Fibroblast of lung (primary cell): Measurements from ENCODE around the gene UBE4B. TPM values are rescaled to one million over a fixed set of nuclear protein-coding genes. Genes with fewer than 3 reads are reported as not detected.

Experiments used
- DNase-seq, 2 donors: peaks; one replicate each; pipeline versions ENCODE4 v3.0.0 to v3.0.0-alpha.2; 2010; ENCODE audit warnings: low read depth in 2 of 2
- H2AFZ ChIP-seq: 2 replicates; pipeline ENCODE4 v1.5.1; 2012; ENCODE audit warnings: low read length, control low read depth, inconsistent platforms
- H3K27ac ChIP-seq: 2 replicates; pipeline ENCODE4 v1.5.1; 2011; ENCODE audit warnings: low read length, control low read depth; ENCODE audit not compliant: insufficient read depth
- H3K27me3 ChIP-seq: 2 replicates; pipeline ENCODE4 v1.5.1; 2011; ENCODE audit warnings: mild to moderate bottlenecking, low read length; ENCODE audit not compliant: control insufficient read depth, insufficient read depth
- H3K36me3 ChIP-seq: 2 replicates; pipeline ENCODE4 v1.5.1; 2011; ENCODE audit warnings: low read length; ENCODE audit not compliant: control insufficient read depth, insufficient read depth
- H3K4me1 ChIP-seq: 2 replicates; pipeline ENCODE4 v1.5.1; 2011; ENCODE audit warnings: low read length; ENCODE audit not compliant: control insufficient read depth, insufficient read depth; ENCODE audit errors: extremely low read depth
- H3K4me2 ChIP-seq: 2 replicates; pipeline ENCODE4 v1.5.1; 2011; ENCODE audit warnings: low read length, control low read depth; ENCODE audit not compliant: insufficient read depth; ENCODE audit errors: extremely low read depth
- H3K4me3 ChIP-seq, 4 experiments: fragments of 200-600 bp in 1 of 4; sonication (generic) in 1 of 4; replicated peaks in 1 of 4; 2 replicates each; pipeline ENCODE4 v1.5.1; 2011 to 2016; ENCODE audit warnings: low read length in 4 of 4, low read depth in 3 of 4, mild to moderate bottlenecking in 3 of 4, control low read depth in 2 of 4, inconsistent platforms in 1 of 4, mixed read lengths in 1 of 4; ENCODE audit not compliant: insufficient read depth in 1 of 4; ENCODE audit errors: control extremely low read depth in 1 of 4
- H3K79me2 ChIP-seq: 2 replicates; pipeline ENCODE4 v1.5.1; 2012; ENCODE audit warnings: mild to moderate bottlenecking, low read length, inconsistent platforms; ENCODE audit not compliant: control insufficient read depth, insufficient read depth
- H3K9ac ChIP-seq: 2 replicates; pipeline ENCODE4 v1.5.1; 2011; ENCODE audit warnings: mild to moderate bottlenecking, low read length, control low read depth; ENCODE audit not compliant: insufficient read depth
- H3K9me3 ChIP-seq: 2 replicates; pipeline ENCODE4 v1.5.1; 2012; ENCODE audit warnings: low read depth, low read length; ENCODE audit not compliant: control insufficient read depth, insufficient read depth
- H4K20me1 ChIP-seq: 2 replicates; pipeline ENCODE4 v1.5.1; 2011; ENCODE audit warnings: low read length; ENCODE audit not compliant: control insufficient read depth, insufficient read depth; ENCODE audit errors: extremely low read depth
- EZH2 ChIP-seq: IDR thresholded peaks from 2 replicates; pipeline ENCODE4 v1.5.1; 2012; ENCODE audit warnings: low read length, control low read depth, mild to moderate bottlenecking; ENCODE audit errors: missing control alignments
- polyA plus RNA-seq, 2 donors: library from polyadenylated mRNA; depleted of rRNA in 1 of 2; stranded (reverse) in 1 of 2; unstranded in 1 of 2; fragments of >200 nt; gene quantifications; 2 replicates each; pipeline ENCODE4 v1.2.1, GENCODE V29; 2011 to 2012; ENCODE audit warnings: missing spikeins in 1 of 2
- total RNA-seq: library from RNA; depleted of rRNA; stranded (reverse); fragments of >200 nt; gene quantifications from 2 replicates; pipeline ENCODE4 v1.2.1, GENCODE V29; 2014
- TF ChIP-seq, protein P1 (sequence below), 2 donors: IDR thresholded peaks in 1 of 2; conservative IDR thresholded peaks in 1 of 2; 1 replicate in 1 of 2; 2 replicates in 1 of 2; pipeline ENCODE4 v1.5.1; 2011 to 2012; ENCODE audit warnings: low read length in 2 of 2, control low read depth in 1 of 2, inconsistent platforms in 1 of 2, low read depth in 1 of 2, mild to moderate bottlenecking in 1 of 2

The UBE4B gene
- total and polyA plus RNA-seq, 2 donors (not counting 1 experiment from before 2014, with no cell fraction given): 21.9 to 30.7 TPM

DNA sequence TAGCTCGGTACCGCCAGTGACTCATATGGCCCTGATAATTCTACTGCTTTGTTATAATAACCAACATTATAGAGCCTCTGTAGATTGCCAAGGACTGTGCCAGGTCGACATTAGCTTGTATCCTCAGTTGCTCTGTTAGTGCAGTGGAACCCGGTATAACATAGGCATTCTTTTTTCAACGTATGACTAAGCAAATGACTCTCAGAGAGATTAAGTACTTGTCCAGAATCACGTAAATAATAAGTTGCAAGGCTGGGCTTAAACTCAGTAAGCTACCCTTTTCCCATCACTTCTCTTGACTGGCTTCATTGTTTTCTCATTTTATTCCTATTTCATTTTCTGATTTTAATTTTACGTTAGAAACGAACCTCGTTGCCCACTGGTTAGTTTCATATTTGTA, 85.1 kb downstream of the UBE4B start:
- Histone ChIP-seq H4K20me1 (no peaks in the 10 kb centered on the region), H3K9me3 (no peaks in the 10 kb centered on the region), H3K9ac (no peak overlapping the region), H3K27ac (no peak overlapping the region), H3K4me1 (no peaks in the 10 kb centered on the region), H3K27me3 (no peaks in the 10 kb centered on the region), H3K4me3 (no peak overlapping the region), H3K4me2 (no peak overlapping the region), H3K36me3 (peaks cover 6% of the 10 kb centered on the region), H2AFZ (no peak overlapping the region), H3K79me2 (no peaks in the 10 kb centered on the region)
- TF ChIP-seq, protein P1, sequence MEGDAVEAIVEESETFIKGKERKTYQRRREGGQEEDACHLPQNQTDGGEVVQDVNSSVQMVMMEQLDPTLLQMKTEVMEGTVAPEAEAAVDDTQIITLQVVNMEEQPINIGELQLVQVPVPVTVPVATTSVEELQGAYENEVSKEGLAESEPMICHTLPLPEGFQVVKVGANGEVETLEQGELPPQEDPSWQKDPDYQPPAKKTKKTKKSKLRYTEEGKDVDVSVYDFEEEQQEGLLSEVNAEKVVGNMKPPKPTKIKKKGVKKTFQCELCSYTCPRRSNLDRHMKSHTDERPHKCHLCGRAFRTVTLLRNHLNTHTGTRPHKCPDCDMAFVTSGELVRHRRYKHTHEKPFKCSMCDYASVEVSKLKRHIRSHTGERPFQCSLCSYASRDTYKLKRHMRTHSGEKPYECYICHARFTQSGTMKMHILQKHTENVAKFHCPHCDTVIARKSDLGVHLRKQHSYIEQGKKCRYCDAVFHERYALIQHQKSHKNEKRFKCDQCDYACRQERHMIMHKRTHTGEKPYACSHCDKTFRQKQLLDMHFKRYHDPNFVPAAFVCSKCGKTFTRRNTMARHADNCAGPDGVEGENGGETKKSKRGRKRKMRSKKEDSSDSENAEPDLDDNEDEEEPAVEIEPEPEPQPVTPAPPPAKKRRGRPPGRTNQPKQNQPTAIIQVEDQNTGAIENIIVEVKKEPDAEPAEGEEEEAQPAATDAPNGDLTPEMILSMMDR (conservative IDR thresholded peaks at IDR 0.05 in 1 of 2, IDR thresholded peaks at IDR 0.05 in 1 of 2; ENCODE audit: low read depth in 1 of 2, low read length in 2 of 2): no peak
- TF ChIP-seq EZH2: no peak
- peak in 1 of 2 donors; percentile 80 for DNase-seq

DNA sequence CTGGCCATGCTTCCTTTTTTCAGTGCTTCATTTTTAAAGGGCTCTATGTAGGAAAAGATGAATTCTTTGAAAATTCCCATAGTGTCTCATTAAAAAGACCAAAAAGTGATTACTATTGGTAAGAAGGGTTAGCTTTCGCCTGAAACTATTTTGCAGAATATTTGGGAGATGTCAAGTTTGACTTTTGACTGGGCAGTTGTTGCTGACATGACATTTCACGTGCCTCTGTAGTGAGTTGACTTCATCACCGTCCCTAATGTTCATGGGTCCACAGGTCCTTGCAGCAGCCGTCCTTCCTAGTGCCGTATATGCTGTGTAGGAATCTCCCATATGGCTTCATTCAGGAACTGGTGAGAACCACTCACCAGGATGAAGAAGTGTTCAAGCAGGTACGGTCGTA, 88.9 kb downstream of the UBE4B start:
- H3K27me3 ChIP-seq: no peaks in the 10 kb centered on the region
- H3K79me2 ChIP-seq: no peaks in the 10 kb centered on the region
- TF ChIP-seq EZH2: no peak
- TF ChIP-seq, protein P1 (conservative IDR thresholded peaks at IDR 0.05 in 1 of 2, IDR thresholded peaks at IDR 0.05 in 1 of 2; ENCODE audit: low read depth in 1 of 2, low read length in 2 of 2): no peak
- no peaks in the 10 kb centered on the region for H3K4me1 ChIP-seq
- H3K4me3 ChIP-seq: no peak overlapping the region
- H3K36me3 ChIP-seq: peaks cover 6% of the 10 kb centered on the region
- no peak overlapping the region for H2AFZ ChIP-seq
- H3K27ac ChIP-seq: no peak overlapping the region
- no peak overlapping the region for H3K4me2 ChIP-seq
- H3K9ac ChIP-seq: no peak overlapping the region
- DNase-seq: no peak
- no peaks in the 10 kb centered on the region for H4K20me1 ChIP-seq
- no peaks in the 10 kb centered on the region for H3K9me3 ChIP-seq

DNA sequence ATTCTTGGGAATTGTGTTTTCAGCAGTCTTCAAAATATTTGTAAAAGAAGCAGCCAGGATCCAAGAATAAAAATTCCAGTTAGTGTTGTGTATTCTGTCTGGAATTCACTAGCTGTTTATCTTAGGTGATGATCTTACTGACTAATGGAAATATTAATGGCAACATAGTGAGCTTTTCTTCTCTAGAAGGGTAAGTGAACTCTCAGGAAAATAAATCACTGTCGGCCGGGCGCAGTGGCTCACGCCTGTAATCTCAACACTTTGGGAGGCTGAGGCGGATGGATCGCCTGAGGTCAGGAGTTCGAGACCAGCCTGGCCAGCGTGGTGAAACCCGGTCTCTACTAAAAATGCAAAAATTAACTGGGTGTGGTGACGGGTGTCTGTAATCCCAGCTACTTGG, 90.2 kb downstream of the UBE4B start:
- TF ChIP-seq, protein P1 (conservative IDR thresholded peaks at IDR 0.05 in 1 of 2, IDR thresholded peaks at IDR 0.05 in 1 of 2; ENCODE audit: low read depth in 1 of 2, low read length in 2 of 2): no peak
- TF ChIP-seq EZH2: no peak
- Histone ChIP-seq H3K79me2 (no peaks in the 10 kb centered on the region), H3K9me3 (no peaks in the 10 kb centered on the region), H4K20me1 (no peaks in the 10 kb centered on the region), H3K36me3 (peaks cover 6% of the 10 kb centered on the region), H3K4me3 (no peak overlapping the region), H3K27me3 (no peaks in the 10 kb centered on the region), H2AFZ (no peak overlapping the region), H3K4me1 (no peaks in the 10 kb centered on the region), H3K4me2 (no peak overlapping the region), H3K27ac (no peak overlapping the region), H3K9ac (no peak overlapping the region)
- peak; percentile 26 to 91 for DNase-seq
